Endodermal cell (in vitro differentiated cells): Measurements from ENCODE around the gene GPR68. TPM values are rescaled to one million over a fixed set of nuclear protein-coding genes. Genes with fewer than 3 reads are reported as not detected.

Experiments used
- DNase-seq: peaks from one replicate; pipeline ENCODE4 v3.0.0-alpha.2; 2017
- H3K27ac ChIP-seq: 2 replicates; pipeline ENCODE4 v1.5.1; 2013; ENCODE audit warnings: mild to moderate bottlenecking, low read depth, low read length, moderate library complexity
- H3K27me3 ChIP-seq: 2 replicates; pipeline ENCODE4 v1.6.1; 2013; ENCODE audit warnings: mild to moderate bottlenecking, low read length, moderate library complexity; ENCODE audit not compliant: insufficient read depth, control insufficient read depth, poor library complexity, severe bottlenecking
- H3K36me3 ChIP-seq: 2 replicates; pipeline ENCODE4 v1.7.0; 2013; ENCODE audit warnings: mild to moderate bottlenecking, low read length, moderate library complexity; ENCODE audit not compliant: control insufficient read depth, insufficient read depth
- H3K4me1 ChIP-seq: one replicate; pipeline ENCODE4 v1.7.0; 2013; ENCODE audit warnings: low read length; ENCODE audit not compliant: control insufficient read depth, insufficient read depth
- H3K4me3 ChIP-seq: 2 replicates; pipeline ENCODE4 v1.5.1; 2013; ENCODE audit warnings: mild to moderate bottlenecking, low read length, moderate library complexity
- H3K9ac ChIP-seq: 2 replicates; pipeline ENCODE4 v1.6.1; 2013; ENCODE audit warnings: mild to moderate bottlenecking, low read length, moderate library complexity; ENCODE audit not compliant: poor library complexity, severe bottlenecking; ENCODE audit errors: extremely low read depth
- H3K9me3 ChIP-seq: 2 replicates; pipeline ENCODE4 v1.6.1; 2013; ENCODE audit warnings: mild to moderate bottlenecking, low read length, moderate library complexity; ENCODE audit not compliant: control insufficient read depth
- H3K27ac Mint-ChIP-seq: 2 replicates; pipeline ENCODE4 v1.8.0; 2020; ENCODE audit warnings: mixed read lengths
- H3K27me3 Mint-ChIP-seq: 2 replicates; pipeline ENCODE4 v1.8.0; 2021; ENCODE audit warnings: mild to moderate bottlenecking, mixed read lengths; ENCODE audit not compliant: insufficient read depth
- H3K36me3 Mint-ChIP-seq: 2 replicates; pipeline ENCODE4 v1.8.0; 2020; ENCODE audit warnings: low read depth, mixed read lengths
- H3K4me1 Mint-ChIP-seq: 2 replicates; pipeline ENCODE4 v1.8.0; 2020; ENCODE audit warnings: mixed read lengths
- H3K4me3 Mint-ChIP-seq: 2 replicates; pipeline ENCODE4 v1.8.0; 2020; ENCODE audit warnings: mild to moderate bottlenecking, moderate library complexity, mixed read lengths
- H3K9me3 Mint-ChIP-seq: 2 replicates; pipeline ENCODE4 v1.8.0; 2020; ENCODE audit warnings: mild to moderate bottlenecking, mixed read lengths
- CTCF ChIP-seq: fragments of 200-600 bp; sonication (generic); conservative IDR thresholded peaks from 2 replicates; pipeline ENCODE4 v1.5.0; 2021; ENCODE audit warnings: antibody characterized with exemption, mild to moderate bottlenecking
- WGBS, 2 experiments: methylation state at CpG; one replicate each; pipeline versions ENCODE4 v1.1.5 to v1.1.7; 2013; ENCODE audit warnings: missing lambda C conversion rate in 2 of 2, mixed read lengths in 1 of 2; ENCODE audit not compliant: insufficient coverage in 1 of 2, insufficient read length in 1 of 2; 5-methylcytosine and 5-hydroxymethylcytosine counted together
- total RNA-seq, 2 donors: library from RNA; stranded (reverse); fragmentation: NEBNext Ultra II Directional in 1 of 2; extraction: Animal tissue kit (Norgen Biotek cat#: 25700) in 1 of 2; gene quantifications; 2 replicates in 1 of 2; 3 replicates in 1 of 2; pipeline ENCODE4 v1.2.1, GENCODE V29; 2021

Gene GPR68
- total RNA-seq, 2 donors from 2014 or later: 0.38 to 0.44 TPM

DNA sequence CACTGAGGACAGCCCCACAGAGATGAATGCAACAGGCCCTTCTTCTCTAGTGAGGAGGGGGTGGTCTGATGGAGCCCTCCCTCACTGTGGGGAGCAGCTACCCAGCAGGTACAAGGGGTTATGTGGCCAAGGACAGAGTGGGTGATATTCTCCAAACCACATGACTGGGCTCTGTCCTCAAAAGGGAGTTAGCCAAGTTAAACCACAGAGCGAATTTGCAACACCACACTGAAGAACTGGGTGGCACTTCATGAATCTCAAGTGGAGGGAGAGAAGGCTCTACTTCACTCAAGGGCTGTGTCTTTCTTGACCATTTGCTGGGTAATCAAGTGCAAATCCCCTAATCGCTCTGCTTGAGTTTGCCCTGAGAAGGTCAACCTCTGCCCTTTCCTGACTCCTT is 12.5 kb downstream of the GPR68 start:
- Mint-ChIP-seq H3K9me3 (peaks cover 10% of the 10 kb centered on the region), H3K27me3 (no peaks in the 10 kb centered on the region), H3K36me3 (peaks cover 11% of the 10 kb centered on the region), H3K4me1 (no peaks in the 10 kb centered on the region), H3K4me3 (no peak overlapping the region), H3K27ac (no peak overlapping the region)
- DNase-seq: no peak
- Histone ChIP-seq H3K27ac (no peak overlapping the region), H3K36me3 (no peaks in the 10 kb centered on the region), H3K9ac (no peak overlapping the region), H3K4me1 (no peaks in the 10 kb centered on the region), H3K27me3 (no peaks in the 10 kb centered on the region), H3K4me3 (no peak overlapping the region), H3K9me3 (peaks cover 15% of the 10 kb centered on the region)
- 90 to 92% methylated on average over 2 of the region's 2 CpGs for WGBS, 2 experiments
- TF ChIP-seq CTCF: no peak

DNA sequence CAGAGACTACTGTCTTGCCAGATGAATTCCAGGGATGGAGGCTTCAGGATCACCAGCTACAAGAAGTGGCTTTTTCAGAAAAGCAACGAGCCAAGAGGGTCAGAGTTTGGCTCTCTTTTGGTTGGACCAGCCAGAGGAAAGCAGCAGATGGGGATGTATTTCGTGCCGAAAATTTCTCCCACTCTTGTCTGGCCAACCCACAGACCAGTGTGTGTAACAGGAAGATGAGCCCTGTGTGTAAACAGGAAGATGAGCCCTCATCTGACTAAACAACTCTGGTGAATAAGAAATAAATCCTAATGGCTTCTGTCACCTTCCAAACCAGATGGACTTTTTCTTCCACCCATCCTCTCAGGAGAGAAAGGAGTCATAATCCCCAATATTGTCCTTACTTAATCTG is 13.1 kb downstream of the GPR68 start:
- H3K27ac Mint-ChIP-seq: no peak overlapping the region
- H3K4me1 Mint-ChIP-seq: no peaks in the 10 kb centered on the region

DNA sequence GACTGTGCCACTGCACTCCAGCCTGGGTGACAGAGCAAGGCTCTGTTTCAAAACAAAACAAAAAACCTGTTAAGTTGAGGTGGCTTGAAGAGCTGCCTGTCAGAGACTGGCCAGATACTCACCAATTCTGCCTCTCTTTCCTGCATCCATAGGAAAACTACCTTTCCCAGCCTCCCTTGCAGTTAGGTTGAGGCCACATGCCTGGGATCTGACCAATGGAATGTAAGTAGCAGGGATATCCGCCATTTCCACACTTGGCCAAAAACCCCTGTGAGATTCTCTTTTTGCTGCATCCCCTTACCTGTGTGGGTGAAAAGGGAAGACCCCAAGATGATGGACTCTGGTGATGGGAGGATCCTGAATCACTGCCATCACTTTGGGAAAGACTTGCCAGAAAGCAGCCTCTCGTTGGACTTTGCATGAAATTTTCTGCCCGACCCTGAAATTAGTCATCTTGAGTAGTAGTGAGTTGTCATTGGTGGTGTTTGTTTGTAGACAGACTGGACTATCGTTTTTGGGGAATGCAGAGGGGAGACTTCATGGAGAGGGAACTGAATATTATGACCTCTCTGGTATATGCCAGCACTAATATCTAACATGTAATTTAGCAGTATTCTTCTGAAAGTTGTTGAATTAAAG is 14.0 kb downstream of the GPR68 start:
- H3K9me3 ChIP-seq: peaks cover 15% of the 10 kb centered on the region
- no peak for TF ChIP-seq CTCF
- WGBS, 2 experiments: 93 to 96% methylated on average over 3 of the region's 4 CpGs
- no peak overlapping the region for H3K9ac ChIP-seq
- Mint-ChIP-seq H3K4me1 (no peaks in the 10 kb centered on the region), H3K4me3 (no peak overlapping the region), H3K27me3 (no peaks in the 10 kb centered on the region), H3K36me3 (peaks cover 13% of the 10 kb centered on the region), H3K27ac (no peak overlapping the region), H3K9me3 (peaks cover 10% of the 10 kb centered on the region)
- no peaks in the 10 kb centered on the region for H3K27me3 ChIP-seq
- DNase-seq: no peak
- no peak overlapping the region for H3K4me3 ChIP-seq
- no peaks in the 10 kb centered on the region for H3K36me3 ChIP-seq
- H3K27ac ChIP-seq: no peak overlapping the region
- H3K4me1 ChIP-seq: no peaks in the 10 kb centered on the region

More for the DNA sequence above, 13.1 kb downstream of the GPR68 start:
- Histone ChIP-seq H3K27me3 (no peaks in the 10 kb centered on the region), H3K9me3 (peaks cover 15% of the 10 kb centered on the region), H3K4me1 (no peaks in the 10 kb centered on the region), H3K4me3 (no peak overlapping the region), H3K9ac (no peak overlapping the region), H3K27ac (no peak overlapping the region), H3K36me3 (no peaks in the 10 kb centered on the region)
- 98 to 100% methylated on average over 2 to 3 of the region's 3 CpGs for WGBS, 2 experiments
- no peak for DNase-seq
- H3K27me3 Mint-ChIP-seq: no peaks in the 10 kb centered on the region
- H3K36me3 Mint-ChIP-seq: peaks cover 11% of the 10 kb centered on the region
- peaks cover 10% of the 10 kb centered on the region for H3K9me3 Mint-ChIP-seq
- no peak overlapping the region for H3K4me3 Mint-ChIP-seq
- no peak for TF ChIP-seq CTCF
